Activated CD4-positive, alpha-beta memory T cell treated with anti-CD3 and anti-CD28 coated beads, Interleukin-2, amount 10 ng/mL, durations not matched to agents 7 days and 5 days (primary cell): ENCODE measurements around the gene C10orf143. TPM values are rescaled to one million over a fixed set of nuclear protein-coding genes. Genes with fewer than 3 reads are reported as not detected.
"Not testable (repeated sequence)": the region's sequence is repeated elsewhere in the genome, so short reads cannot be mapped to it uniquely, and the experiment has no call there.

Experiments used
- CTCF ChIA-PET: fragments of 350-600 bp; sonication (Branson Sonifier 250); formaldehyde crosslinking; loops from one replicate; lab custom pipeline; 2021; ENCODE audit warnings: antibody characterized with exemption, inconsistent platforms; lab: Charles Lee
- POLR2A ChIA-PET: fragments of 350-600 bp; sonication (Branson Sonifier 250); formaldehyde crosslinking; loops from one replicate; lab custom pipeline; 2021; ENCODE audit warnings: antibody characterized with exemption; lab: Charles Lee
- DNase-seq: peaks from one replicate; pipeline ENCODE4 v3.0.0-alpha.2; 2020
- H3K27ac Mint-ChIP-seq: one replicate; pipeline ENCODE4 v1.8.0; 2021; ENCODE audit warnings: mild to moderate bottlenecking, mixed read lengths
- H3K27me3 Mint-ChIP-seq: one replicate; pipeline ENCODE4 v1.8.0; 2021; ENCODE audit warnings: mixed read lengths
- H3K36me3 Mint-ChIP-seq: one replicate; pipeline ENCODE4 v1.8.0; 2021; ENCODE audit warnings: low read depth, mixed read lengths
- H3K4me1 Mint-ChIP-seq: one replicate; pipeline ENCODE4 v1.8.0; 2021; ENCODE audit warnings: mixed read lengths
- H3K4me3 Mint-ChIP-seq: one replicate; pipeline ENCODE4 v1.8.0; 2021; ENCODE audit warnings: mild to moderate bottlenecking, mixed read lengths
- H3K9me3 Mint-ChIP-seq: one replicate; pipeline ENCODE4 v1.8.0; 2021; ENCODE audit warnings: mixed read lengths
- total RNA-seq, 2 experiments: library from RNA; stranded (reverse); gene quantifications; one replicate each; pipeline ENCODE4 v1.2.3, GENCODE V29; 2021

Gene C10orf143
- total RNA-seq, 2 experiments from 2014 or later: 2.5 TPM

- DNase-seq: peak; percentile 95
- Mint-ChIP-seq H3K9me3 (peaks cover 2% of the 10 kb centered on the region), H3K4me1 (peaks cover 48% of the 10 kb centered on the region), H3K36me3 (no peaks in the 10 kb centered on the region), H3K4me3 (peak overlapping the region; percentile 95), H3K27ac (peak overlapping the region; percentile 96), H3K27me3 (no peaks in the 10 kb centered on the region)
- ChIA-PET POLR2A (interaction anchor here (0.7 to 4.1 kb wide), 21 partner anchors 12 to 1984 kb away, joined by 3 to 198 read pairs (median 5); partner anchors contain the start of genes GLRX3 and MGMT), CTCF (interaction anchor here (0.6 to 3.2 kb wide), 9 partner anchors 15 to 235 kb away, joined by 3 to 32 read pairs (median 8); partner anchors contain the start of gene GLRX3)
Measured at GRCh38 chr10:130111113-130111851, 652 bp upstream of the C10orf143 start.

GRCh38 chr10:130109796-130110245 is 809 bp downstream of the C10orf143 start:
- no peaks in the 10 kb centered on the region for H3K9me3 Mint-ChIP-seq
- H3K4me3 Mint-ChIP-seq: peak overlapping the region; percentile 95
- H3K27ac Mint-ChIP-seq: peak overlapping the region; percentile 96
- H3K36me3 Mint-ChIP-seq: peaks cover 3% of the 10 kb centered on the region
- DNase-seq: peak; percentile 73
- ChIA-PET CTCF (interaction anchor here (0.5 to 3.2 kb wide), 24 partner anchors 8 to 1075 kb away, joined by 3 to 32 read pairs (median 4); partner anchors contain the start of gene GLRX3), POLR2A (interaction anchor here (0.6 to 4.1 kb wide), 17 partner anchors 11 to 1984 kb away, joined by 3 to 198 read pairs (median 6); partner anchors contain the start of genes GLRX3 and MGMT)
- H3K27me3 Mint-ChIP-seq: no peaks in the 10 kb centered on the region
- H3K4me1 Mint-ChIP-seq: peaks cover 52% of the 10 kb centered on the region

- DNase-seq: peak; percentile 42
- Mint-ChIP-seq H3K4me3 (peak overlapping the region; percentile 95), H3K27ac (peak overlapping the region; percentile 76), H3K9me3 (no peaks in the 10 kb centered on the region), H3K4me1 (peaks cover 52% of the 10 kb centered on the region), H3K27me3 (no peaks in the 10 kb centered on the region), H3K36me3 (peaks cover 3% of the 10 kb centered on the region)
- CTCF ChIA-PET: interaction anchor here (0.6 to 3.2 kb wide), 18 partner anchors 10 to 1074 kb away, joined by 3 to 32 read pairs (median 4); partner anchors contain the start of gene GLRX3
- POLR2A ChIA-PET: interaction anchor here (0.9 to 4.1 kb wide), 11 partner anchors 11 to 1073 kb away, joined by 3 to 198 read pairs (median 11); partner anchors contain the start of genes GLRX3 and MGMT
Measured at GRCh38 chr10:130108934-130109604, 1.6 kb downstream of the C10orf143 start.

GRCh38 chr10:130108146-130108545 is 2.5 kb downstream of the C10orf143 start:
- H3K9me3 Mint-ChIP-seq, H3K27me3 Mint-ChIP-seq, DNase-seq, CTCF ChIA-PET, H3K36me3 Mint-ChIP-seq: not testable (repeated sequence)
- Mint-ChIP-seq H3K27ac (peak overlapping the region; percentile 71), H3K4me1 (peaks cover 50% of the 10 kb centered on the region), H3K4me3 (peak overlapping the region; percentile 1)
- POLR2A ChIA-PET: interaction anchor here (4.1 kb wide), 1 partner anchor 29 kb away, joined by 198 read pairs; the partner anchor contains the start of gene GLRX3

GRCh38 chr10:130105724-130106123 is 4.9 kb downstream of the C10orf143 start:
- CTCF ChIA-PET: no interaction called here
- no peak for DNase-seq
- Mint-ChIP-seq H3K9me3 (no peaks in the 10 kb centered on the region), H3K27ac (no peak overlapping the region), H3K27me3 (no peaks in the 10 kb centered on the region), H3K4me1 (peaks cover 37% of the 10 kb centered on the region), H3K4me3 (no peak overlapping the region), H3K36me3 (peaks cover 3% of the 10 kb centered on the region)
- POLR2A ChIA-PET: no interaction called here

GRCh38 chr10:130099344-130099743 is 11.3 kb downstream of the C10orf143 start:
- peaks cover 8% of the 10 kb centered on the region for H3K36me3 Mint-ChIP-seq
- ChIA-PET POLR2A (interaction anchor here (1.8 kb wide), 1 partner anchor 11 kb away, joined by 7 read pairs; the partner anchor contains the start of gene C10orf143), CTCF (interaction anchor here (1.9 kb wide), 1 partner anchor 11 kb away, joined by 7 read pairs; the partner anchor contains the start of gene C10orf143)
- no peak overlapping the region for H3K27ac Mint-ChIP-seq
- H3K4me3 Mint-ChIP-seq: no peak overlapping the region
- DNase-seq: no peak
- H3K9me3 Mint-ChIP-seq: peaks cover 3% of the 10 kb centered on the region
- H3K4me1 Mint-ChIP-seq: no peaks in the 10 kb centered on the region
- no peaks in the 10 kb centered on the region for H3K27me3 Mint-ChIP-seq

GRCh38 chr10:130090565-130090964 is 20.1 kb downstream of the C10orf143 start:
- not testable (repeated sequence) for H3K27ac Mint-ChIP-seq, DNase-seq, H3K4me3 Mint-ChIP-seq, H3K27me3 Mint-ChIP-seq
- Mint-ChIP-seq H3K9me3 (peaks cover 17% of the 10 kb centered on the region), H3K4me1 (peaks cover 15% of the 10 kb centered on the region), H3K36me3 (peaks cover 18% of the 10 kb centered on the region)
- CTCF ChIA-PET: interaction anchor here (0.7 to 2.2 kb wide), 3 partner anchors 16 to 20 kb away, joined by 3 to 8 read pairs (median 3); partner anchors contain the start of gene C10orf143
- POLR2A ChIA-PET: interaction anchor here (1.2 kb wide), 1 partner anchor 20 kb away, joined by 3 read pairs; the partner anchor contains the start of gene C10orf143

GRCh38 chr10:130080461-130080814 is 30.2 kb downstream of the C10orf143 start:
- no peak overlapping the region for H3K27ac Mint-ChIP-seq
- no peaks in the 10 kb centered on the region for H3K4me1 Mint-ChIP-seq
- CTCF ChIA-PET: interaction anchor here (0.9 kb wide), 1 partner anchor 30 kb away, joined by 3 read pairs; the partner anchor contains the start of gene C10orf143
- no peaks in the 10 kb centered on the region for H3K36me3 Mint-ChIP-seq
- H3K4me3 Mint-ChIP-seq: no peak overlapping the region
- POLR2A ChIA-PET: no interaction called here
- no peaks in the 10 kb centered on the region for H3K27me3 Mint-ChIP-seq
- no peak for DNase-seq
- no peaks in the 10 kb centered on the region for H3K9me3 Mint-ChIP-seq

- H3K27ac Mint-ChIP-seq: no peak overlapping the region
- no peaks in the 10 kb centered on the region for H3K27me3 Mint-ChIP-seq
- ChIA-PET POLR2A (no interaction called here), CTCF (interaction anchor here (0.9 kb wide), 1 partner anchor 31 kb away, joined by 3 read pairs; the partner anchor contains the start of gene C10orf143)
- no peaks in the 10 kb centered on the region for H3K9me3 Mint-ChIP-seq
- no peak for DNase-seq
- no peak overlapping the region for H3K4me3 Mint-ChIP-seq
- no peaks in the 10 kb centered on the region for H3K4me1 Mint-ChIP-seq
- H3K36me3 Mint-ChIP-seq: no peaks in the 10 kb centered on the region
Measured at GRCh38 chr10:130079614-130080460, 30.8 kb downstream of the C10orf143 start.

GRCh38 chr10:130078120-130078519 is 32.5 kb downstream of the C10orf143 start:
- Mint-ChIP-seq H3K4me1 (no peaks in the 10 kb centered on the region), H3K9me3 (no peaks in the 10 kb centered on the region), H3K27me3 (no peaks in the 10 kb centered on the region), H3K36me3 (no peaks in the 10 kb centered on the region), H3K4me3 (no peak overlapping the region), H3K27ac (no peak overlapping the region)
- no peak for DNase-seq
- ChIA-PET CTCF (no interaction called here), POLR2A (interaction anchor here (0.9 kb wide), 1 partner anchor 32 kb away, joined by 3 read pairs; the partner anchor contains the start of gene C10orf143)

GRCh38 chr10:130076681-130077080 is 33.9 kb downstream of the C10orf143 start:
- H3K27me3 Mint-ChIP-seq: no peaks in the 10 kb centered on the region
- no peak overlapping the region for H3K4me3 Mint-ChIP-seq
- POLR2A ChIA-PET: no interaction called here
- no peak overlapping the region for H3K27ac Mint-ChIP-seq
- no peaks in the 10 kb centered on the region for H3K4me1 Mint-ChIP-seq
- no peak for DNase-seq
- H3K9me3 Mint-ChIP-seq: no peaks in the 10 kb centered on the region
- CTCF ChIA-PET: no interaction called here
- H3K36me3 Mint-ChIP-seq: no peaks in the 10 kb centered on the region

- Mint-ChIP-seq H3K4me3 (no peak overlapping the region), H3K27me3 (no peaks in the 10 kb centered on the region), H3K36me3 (no peaks in the 10 kb centered on the region), H3K4me1 (no peaks in the 10 kb centered on the region), H3K27ac (no peak overlapping the region), H3K9me3 (no peaks in the 10 kb centered on the region)
- POLR2A ChIA-PET: no interaction called here
- CTCF ChIA-PET: no interaction called here
- DNase-seq: no peak
Measured at GRCh38 chr10:130074639-130075038, 36.0 kb downstream of the C10orf143 start.
